NB4 (cell line): ENCODE results near the gene NTRK3.

Source experiments
- DNase-seq: peaks from one replicate; pipeline ENCODE4 v3.0.0; 2010; ENCODE audit warnings: low read depth
- H3K4me3 ChIP-seq: one replicate; pipeline ENCODE4 v1.5.1; 2011; ENCODE audit warnings: mild to moderate bottlenecking, low read depth, low read length, moderate library complexity
- MYC ChIP-seq: IDR thresholded peaks from 2 replicates; pipeline ENCODE4 v1.6.1; 2011; ENCODE audit warnings: low read depth, low read length
- POLR2A ChIP-seq: IDR thresholded peaks from 2 replicates; pipeline ENCODE4 v1.6.1; 2011; ENCODE audit warnings: mild to moderate bottlenecking; ENCODE audit not compliant: insufficient read length; ENCODE audit errors: extremely low read depth
- TF ChIP-seq, protein P1 (sequence below): IDR thresholded peaks from 2 replicates; pipeline ENCODE4 v1.6.1; 2011; ENCODE audit warnings: low read depth, low read length
- TF ChIP-seq, protein P2 (sequence below): IDR thresholded peaks from one replicate; pipeline ENCODE4 v1.5.1; 2012; ENCODE audit warnings: low read depth, low read length

NTRK3 gene

DNA sequence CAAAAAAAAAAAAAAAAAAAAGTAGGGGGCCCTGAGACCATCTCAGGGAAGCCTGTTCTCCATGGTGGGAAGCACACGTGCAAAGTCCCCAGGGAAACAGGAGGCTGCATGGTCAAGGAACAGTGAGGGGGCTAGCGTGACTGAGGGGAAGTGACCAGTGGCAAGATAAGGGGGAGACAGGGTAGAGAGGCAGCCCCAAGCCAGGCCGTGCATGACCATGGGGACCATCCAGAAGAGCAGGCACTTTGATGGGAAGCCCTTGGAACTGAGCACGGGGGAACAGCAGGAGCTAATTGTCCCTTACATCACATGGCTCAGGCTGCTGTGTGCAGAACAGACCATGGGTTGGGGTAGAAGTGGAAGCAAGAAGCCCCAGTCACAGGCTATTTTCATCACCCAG lies 196.2 kb downstream of the NTRK3 start:
- DNase-seq: no peak
- no peak overlapping the region for H3K4me3 ChIP-seq
- TF ChIP-seq, protein P1, sequence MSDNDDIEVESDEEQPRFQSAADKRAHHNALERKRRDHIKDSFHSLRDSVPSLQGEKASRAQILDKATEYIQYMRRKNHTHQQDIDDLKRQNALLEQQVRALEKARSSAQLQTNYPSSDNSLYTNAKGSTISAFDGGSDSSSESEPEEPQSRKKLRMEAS: no peak
- TF ChIP-seq POLR2A (no peak), MYC (no peak)
- TF ChIP-seq, protein P2, sequence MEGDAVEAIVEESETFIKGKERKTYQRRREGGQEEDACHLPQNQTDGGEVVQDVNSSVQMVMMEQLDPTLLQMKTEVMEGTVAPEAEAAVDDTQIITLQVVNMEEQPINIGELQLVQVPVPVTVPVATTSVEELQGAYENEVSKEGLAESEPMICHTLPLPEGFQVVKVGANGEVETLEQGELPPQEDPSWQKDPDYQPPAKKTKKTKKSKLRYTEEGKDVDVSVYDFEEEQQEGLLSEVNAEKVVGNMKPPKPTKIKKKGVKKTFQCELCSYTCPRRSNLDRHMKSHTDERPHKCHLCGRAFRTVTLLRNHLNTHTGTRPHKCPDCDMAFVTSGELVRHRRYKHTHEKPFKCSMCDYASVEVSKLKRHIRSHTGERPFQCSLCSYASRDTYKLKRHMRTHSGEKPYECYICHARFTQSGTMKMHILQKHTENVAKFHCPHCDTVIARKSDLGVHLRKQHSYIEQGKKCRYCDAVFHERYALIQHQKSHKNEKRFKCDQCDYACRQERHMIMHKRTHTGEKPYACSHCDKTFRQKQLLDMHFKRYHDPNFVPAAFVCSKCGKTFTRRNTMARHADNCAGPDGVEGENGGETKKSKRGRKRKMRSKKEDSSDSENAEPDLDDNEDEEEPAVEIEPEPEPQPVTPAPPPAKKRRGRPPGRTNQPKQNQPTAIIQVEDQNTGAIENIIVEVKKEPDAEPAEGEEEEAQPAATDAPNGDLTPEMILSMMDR: no peak

DNA sequence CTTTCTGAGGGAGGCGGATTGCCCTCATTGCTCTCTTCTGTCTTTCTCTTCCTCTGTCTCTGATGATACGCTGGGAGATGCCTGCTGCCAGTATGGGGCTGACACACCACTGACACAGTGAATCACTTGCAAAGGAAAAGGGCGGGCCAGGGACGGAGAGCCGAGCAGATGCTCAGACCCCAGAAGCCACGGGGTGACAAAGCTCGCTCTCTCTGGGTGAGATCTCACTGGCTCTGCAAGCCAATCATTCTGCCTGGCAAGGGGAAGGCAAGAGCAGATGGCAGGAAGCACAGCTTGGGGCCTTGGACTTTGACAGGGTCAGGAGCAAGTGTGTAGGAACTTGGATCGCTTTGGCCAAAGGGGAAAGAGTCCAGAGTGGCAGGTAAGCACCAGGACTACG lies 198.7 kb downstream of the NTRK3 start:
- TF ChIP-seq, protein P1: no peak
- no peak for TF ChIP-seq POLR2A
- TF ChIP-seq MYC: no peak
- TF ChIP-seq, protein P2: no peak
- no peak for DNase-seq
- H3K4me3 ChIP-seq: no peak overlapping the region

DNA sequence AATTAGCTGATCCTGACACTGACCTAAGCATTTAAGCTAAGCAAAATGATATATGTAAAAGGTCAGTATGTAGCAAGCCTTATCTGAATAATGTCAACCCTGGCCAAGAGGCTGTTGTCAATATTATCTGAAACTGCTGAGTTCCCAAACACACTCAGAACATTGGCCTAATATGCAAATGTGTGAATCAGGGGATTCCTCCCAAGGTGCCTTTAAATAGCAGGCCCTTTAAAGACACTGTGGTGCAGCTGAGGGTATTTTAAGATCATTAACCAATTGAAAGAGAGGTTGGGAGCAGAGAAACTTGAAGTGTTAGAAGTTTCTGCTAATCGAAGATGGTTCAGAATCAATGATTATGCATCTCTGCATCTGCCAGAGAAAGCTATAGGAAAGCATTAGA lies 207.0 kb downstream of the NTRK3 start:
- H3K4me3 ChIP-seq: no peak overlapping the region
- no peak for DNase-seq
- TF ChIP-seq, protein P2: no peak
- TF ChIP-seq MYC: no peak
- TF ChIP-seq, protein P1: no peak
- TF ChIP-seq POLR2A: no peak

DNA sequence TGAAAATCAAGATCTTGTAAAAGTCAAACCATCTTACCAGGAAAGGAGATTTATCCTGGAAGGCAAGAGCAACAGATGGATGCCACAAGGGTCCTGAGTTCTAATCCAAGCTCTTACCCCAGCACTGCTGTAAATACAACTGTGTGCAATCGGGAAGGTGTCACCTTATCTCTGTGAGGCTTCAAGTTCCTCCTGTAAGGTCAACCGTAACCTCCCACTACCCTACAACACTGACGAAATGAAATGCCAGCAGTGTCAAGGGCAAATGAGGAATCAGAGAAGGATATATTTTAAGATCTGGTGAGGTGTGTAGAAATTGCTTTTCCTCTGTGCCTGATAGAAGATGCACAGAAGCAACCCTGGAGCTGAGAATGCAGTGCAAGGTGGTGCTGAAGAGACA lies 207.8 kb downstream of the NTRK3 start:
- no peak overlapping the region for H3K4me3 ChIP-seq
- DNase-seq: no peak
- TF ChIP-seq, protein P2: no peak
- no peak for TF ChIP-seq POLR2A

DNA sequence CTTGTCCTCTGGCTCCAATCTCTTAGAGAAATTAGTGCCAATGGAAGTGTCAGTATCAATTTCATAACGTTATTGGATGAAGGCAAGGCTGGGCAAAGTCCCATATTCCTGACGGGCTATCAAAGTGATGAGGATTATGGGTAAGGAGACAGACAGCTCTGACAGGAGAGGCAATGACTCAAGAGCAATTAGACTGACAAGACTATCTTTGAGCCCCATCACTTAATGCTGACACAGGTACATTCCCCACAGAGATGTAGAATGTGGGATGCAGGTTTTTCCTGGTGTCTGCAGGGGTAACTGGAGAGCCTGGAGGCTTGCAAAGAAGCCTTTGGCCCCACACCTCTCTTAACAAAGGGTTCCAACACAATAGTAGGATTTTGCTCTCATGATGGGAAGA lies 208.3 kb downstream of the NTRK3 start:
- H3K4me3 ChIP-seq: no peak overlapping the region
- no peak for TF ChIP-seq MYC
- TF ChIP-seq, protein P1: no peak
- TF ChIP-seq POLR2A: no peak
- TF ChIP-seq, protein P2: no peak
- DNase-seq: no peak

DNA sequence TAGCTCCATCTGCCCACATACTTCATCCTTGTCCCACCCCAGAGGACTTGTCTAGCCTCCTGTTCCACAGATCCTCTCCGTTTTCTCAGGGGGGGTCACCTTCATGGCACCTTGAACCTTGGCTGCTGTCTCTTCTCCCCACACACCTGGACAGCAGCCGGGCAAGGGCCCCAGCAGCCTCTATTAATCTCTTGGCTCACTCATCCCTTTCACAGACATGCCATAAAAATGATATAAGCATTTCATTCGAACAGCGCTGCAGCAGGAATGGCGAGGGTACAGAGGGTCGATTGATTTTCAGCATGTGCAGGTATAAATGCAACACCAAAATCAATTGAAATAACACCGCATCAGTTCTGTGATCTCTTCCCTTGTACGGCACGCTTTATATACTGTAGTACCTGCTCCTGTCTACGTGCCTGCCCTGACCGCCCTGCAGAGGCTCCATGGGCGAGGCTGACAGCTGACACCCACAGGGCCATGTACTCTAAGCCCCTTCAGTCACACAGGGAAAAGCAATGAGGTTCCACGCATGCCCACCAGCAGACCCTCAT lies 209.9 kb downstream of the NTRK3 start:
- no peak for DNase-seq
- H3K4me3 ChIP-seq: no peak overlapping the region
- TF ChIP-seq, protein P1: no peak
- TF ChIP-seq, protein P2: no peak
- TF ChIP-seq MYC: no peak
- no peak for TF ChIP-seq POLR2A
